ENCODE measurements around the gene CCSER1.
"Not testable (repeated sequence)": the region's sequence is repeated elsewhere in the genome, so short reads cannot be mapped to it uniquely, and the experiment has no call there.

Gene CCSER1

DNA sequence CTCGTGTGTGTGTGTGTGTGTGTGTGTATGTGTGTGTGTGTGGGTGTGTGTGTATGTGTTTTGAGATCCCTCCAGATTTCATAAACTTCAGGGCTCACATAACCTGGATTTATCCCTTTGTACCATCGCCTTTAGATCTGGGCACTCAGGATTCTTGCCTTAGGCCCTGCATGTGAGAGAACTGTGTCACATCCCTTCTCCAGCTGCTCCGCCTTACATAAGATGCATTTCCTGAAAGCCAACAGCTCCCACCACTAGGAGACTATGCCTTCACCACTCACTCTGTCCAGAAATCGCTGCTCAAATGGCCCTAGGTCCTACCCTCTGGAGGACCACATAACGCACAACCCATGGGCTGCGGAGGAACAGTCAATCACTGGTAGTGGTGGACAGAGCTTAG, 348.8 kb downstream of the CCSER1 start:
- H3K36me3 ChIP-seq (ENCODE audit: control insufficient read depth, insufficient read depth, low read length): no peaks in the 10 kb centered on the region
- H3K27ac ChIP-seq (ENCODE audit: low read depth, low read length, severe bottlenecking): no peak overlapping the region
- H3K9me3 ChIP-seq (ENCODE audit: control insufficient read depth, low read length): no peaks in the 10 kb centered on the region
- H3K4me1 ChIP-seq (ENCODE audit: control insufficient read depth, insufficient read depth, low read length, poor library complexity, severe bottlenecking): no peaks in the 10 kb centered on the region
- 90 to 97% methylated on average over 5 of the region's 6 CpGs for WGBS, 2 experiments (ENCODE audit: insufficient coverage in 2 of 2)
- no peak overlapping the region for H3K4me3 ChIP-seq (ENCODE audit: extremely low read depth, insufficient read depth, low read length, poor library complexity, severe bottlenecking)

DNA sequence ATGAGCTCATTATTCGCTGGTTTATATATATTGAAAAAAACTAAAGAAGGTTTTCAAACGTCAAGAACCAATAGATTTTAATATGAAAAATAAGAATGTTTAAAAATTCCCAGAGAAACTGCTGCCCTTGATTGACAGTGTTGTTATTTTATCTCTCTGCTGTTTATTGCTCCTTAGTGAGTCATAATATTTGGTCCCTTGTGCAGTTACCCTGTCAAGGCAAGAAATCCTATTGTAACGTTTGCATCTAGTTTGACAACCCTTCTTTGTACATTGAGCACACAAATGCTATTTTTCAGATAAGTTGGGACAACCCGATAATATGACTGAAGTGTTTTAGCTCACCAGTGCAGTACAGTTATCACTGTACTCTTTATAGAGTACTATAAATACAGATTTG, 349.4 kb downstream of the CCSER1 start:
- H3K27ac ChIP-seq (ENCODE audit: low read depth, low read length, severe bottlenecking): no peak overlapping the region
- H3K9me3 ChIP-seq (ENCODE audit: control insufficient read depth, low read length): no peaks in the 10 kb centered on the region
- H3K4me1 ChIP-seq (ENCODE audit: control insufficient read depth, insufficient read depth, low read length, poor library complexity, severe bottlenecking): no peaks in the 10 kb centered on the region
- H3K36me3 ChIP-seq (ENCODE audit: control insufficient read depth, insufficient read depth, low read length): no peaks in the 10 kb centered on the region
- 40% methylated on average over 1 of the region's 4 CpGs; no CpG with 5 or more reads in 1 of the 2 experiments for WGBS, 2 experiments (ENCODE audit: insufficient coverage in 2 of 2)
- no peak overlapping the region for H3K4me3 ChIP-seq (ENCODE audit: extremely low read depth, insufficient read depth, low read length, poor library complexity, severe bottlenecking)

DNA sequence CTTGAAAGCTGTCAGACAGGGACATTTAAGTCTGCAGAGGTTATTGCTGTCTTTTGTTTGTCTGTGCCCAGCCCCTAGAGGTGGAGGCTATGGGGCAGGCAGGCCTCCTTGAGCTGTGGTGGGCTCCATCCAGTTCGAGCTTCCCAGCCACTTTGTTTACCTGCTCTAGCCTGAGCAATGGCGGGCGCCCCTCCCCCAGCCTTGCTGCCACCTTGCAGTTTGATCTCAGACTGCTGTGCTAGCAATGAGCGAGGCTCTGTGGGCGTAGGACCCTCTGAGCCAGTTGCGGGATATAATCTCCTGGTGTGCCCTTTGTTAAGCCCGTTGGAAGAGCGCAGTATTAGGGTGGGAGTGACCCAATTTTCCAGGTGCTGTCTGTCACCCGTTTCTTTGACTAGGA, 357.7 kb downstream of the CCSER1 start:
- not testable (repeated sequence) for H3K36me3 ChIP-seq (ENCODE audit: control insufficient read depth, insufficient read depth, low read length); H3K4me3 ChIP-seq (ENCODE audit: extremely low read depth, insufficient read depth, low read length, poor library complexity, severe bottlenecking); H3K27ac ChIP-seq (ENCODE audit: low read depth, low read length, severe bottlenecking); H3K9me3 ChIP-seq (ENCODE audit: control insufficient read depth, low read length); H3K4me1 ChIP-seq (ENCODE audit: control insufficient read depth, insufficient read depth, low read length, poor library complexity, severe bottlenecking)
- whole genome bisulfite sequencing, 2 experiments (ENCODE audit: insufficient coverage in 2 of 2): 91 to 92% methylated on average over 6 to 8 of the region's 9 CpGs

DNA sequence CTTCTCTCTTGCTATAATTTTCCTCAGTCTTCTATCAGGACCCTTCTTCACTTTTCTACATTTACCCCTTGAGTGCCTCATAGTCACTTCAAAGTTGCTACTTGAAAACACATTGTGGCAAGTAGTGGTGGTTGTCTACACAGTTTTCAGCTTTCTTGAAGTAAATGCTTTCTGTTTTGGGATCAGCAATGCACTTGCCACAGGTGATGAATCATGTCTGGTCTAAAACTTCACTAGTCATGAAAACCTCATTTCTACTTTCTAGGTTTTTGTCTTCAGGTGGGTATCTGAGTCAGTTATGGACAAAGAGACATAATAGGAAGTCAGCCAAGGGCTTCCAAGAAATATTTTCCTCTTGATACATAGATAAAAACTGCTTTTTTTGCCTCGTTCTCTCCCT, 359.2 kb downstream of the CCSER1 start:
- WGBS, 2 experiments (ENCODE audit: insufficient coverage in 2 of 2): 60% methylated on average over 1 of the region's 1 CpG; no CpG with 5 or more reads in 1 of the 2 experiments
- Histone ChIP-seq H3K36me3 (ENCODE audit: control insufficient read depth, insufficient read depth, low read length) (no peaks in the 10 kb centered on the region), H3K4me1 (ENCODE audit: control insufficient read depth, insufficient read depth, low read length, poor library complexity, severe bottlenecking) (no peaks in the 10 kb centered on the region)

DNA sequence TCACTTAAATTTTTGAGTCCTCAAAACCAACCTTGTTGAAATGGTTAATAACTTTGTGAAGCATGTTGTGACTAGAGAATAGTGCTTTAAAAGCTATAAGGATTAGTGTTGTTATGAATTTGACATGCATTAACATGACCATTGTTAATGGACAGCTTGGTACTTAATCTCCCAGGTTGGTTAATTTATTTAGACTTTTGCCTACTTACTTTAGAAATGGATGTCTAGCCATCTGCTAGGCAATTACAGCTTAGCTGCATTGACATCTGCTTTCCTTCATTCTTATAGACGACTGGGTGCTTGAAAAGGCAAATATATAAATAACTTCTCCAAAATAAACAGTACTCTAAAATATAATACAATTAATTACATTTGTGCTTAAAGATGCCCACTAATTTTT, 368.0 kb downstream of the CCSER1 start:
- no peaks in the 10 kb centered on the region for H3K4me1 ChIP-seq (ENCODE audit: control insufficient read depth, insufficient read depth, low read length, poor library complexity, severe bottlenecking)
- WGBS, 2 experiments (ENCODE audit: insufficient coverage in 2 of 2): no CpG with 5 or more reads among the region's 1 CpG
- H3K9me3 ChIP-seq (ENCODE audit: control insufficient read depth, low read length): no peaks in the 10 kb centered on the region
- H3K4me3 ChIP-seq (ENCODE audit: extremely low read depth, insufficient read depth, low read length, poor library complexity, severe bottlenecking): no peak overlapping the region
- no peaks in the 10 kb centered on the region for H3K36me3 ChIP-seq (ENCODE audit: control insufficient read depth, insufficient read depth, low read length)
- no peak overlapping the region for H3K27ac ChIP-seq (ENCODE audit: low read depth, low read length, severe bottlenecking)

More for the DNA sequence above, 359.2 kb downstream of the CCSER1 start:
- H3K4me3 ChIP-seq (ENCODE audit: extremely low read depth, insufficient read depth, low read length, poor library complexity, severe bottlenecking): no peak overlapping the region
- no peaks in the 10 kb centered on the region for H3K9me3 ChIP-seq (ENCODE audit: control insufficient read depth, low read length)
- no peak overlapping the region for H3K27ac ChIP-seq (ENCODE audit: low read depth, low read length, severe bottlenecking)

DNA sequence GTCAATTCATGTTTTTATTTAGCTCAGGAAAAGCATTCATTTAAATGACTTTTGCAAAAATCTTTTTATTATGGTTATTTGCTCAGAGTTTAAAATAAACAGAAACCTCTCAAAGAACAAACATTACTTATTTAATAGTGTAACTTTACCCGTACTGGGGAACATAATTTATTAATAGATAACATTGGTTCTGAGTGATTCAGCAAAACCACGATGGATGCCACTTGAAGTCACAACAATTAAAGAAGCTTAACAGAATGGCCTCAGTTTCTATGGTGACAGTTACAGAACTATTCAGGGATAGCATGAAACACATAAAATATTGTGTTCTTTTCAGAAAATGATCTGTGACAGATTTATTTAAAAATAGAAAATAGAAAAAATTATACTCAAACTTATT, 368.7 kb downstream of the CCSER1 start:
- WGBS, 2 experiments (ENCODE audit: insufficient coverage in 2 of 2): no CpG with 5 or more reads among the region's 2 CpGs
- Histone ChIP-seq H3K4me1 (ENCODE audit: control insufficient read depth, insufficient read depth, low read length, poor library complexity, severe bottlenecking) (no peaks in the 10 kb centered on the region), H3K27ac (ENCODE audit: low read depth, low read length, severe bottlenecking) (no peak overlapping the region), H3K36me3 (ENCODE audit: control insufficient read depth, insufficient read depth, low read length) (no peaks in the 10 kb centered on the region), H3K4me3 (ENCODE audit: extremely low read depth, insufficient read depth, low read length, poor library complexity, severe bottlenecking) (no peak overlapping the region), H3K9me3 (ENCODE audit: control insufficient read depth, low read length) (no peaks in the 10 kb centered on the region)

DNA sequence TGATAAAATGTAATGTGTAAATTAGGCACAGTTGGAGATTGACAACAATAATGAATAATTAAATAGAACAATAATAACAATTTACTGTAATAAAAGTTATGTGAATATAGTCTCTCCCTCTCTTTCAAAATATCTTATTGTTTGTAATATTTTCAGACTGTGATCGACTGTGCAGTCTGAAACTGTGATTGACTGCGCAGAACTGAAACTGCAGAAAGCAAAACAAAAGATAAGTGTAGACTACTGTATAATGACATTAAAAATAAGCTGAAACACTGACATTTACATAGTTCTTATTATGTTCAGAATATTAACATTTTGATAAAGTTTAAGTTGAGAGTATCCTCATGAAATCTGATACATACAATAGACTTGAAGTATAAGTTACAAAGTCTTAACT, 371.0 kb downstream of the CCSER1 start:
- Histone ChIP-seq H3K36me3 (ENCODE audit: control insufficient read depth, insufficient read depth, low read length) (no peaks in the 10 kb centered on the region), H3K27ac (ENCODE audit: low read depth, low read length, severe bottlenecking) (no peak overlapping the region), H3K4me3 (ENCODE audit: extremely low read depth, insufficient read depth, low read length, poor library complexity, severe bottlenecking) (no peak overlapping the region), H3K9me3 (ENCODE audit: control insufficient read depth, low read length) (no peaks in the 10 kb centered on the region), H3K4me1 (ENCODE audit: control insufficient read depth, insufficient read depth, low read length, poor library complexity, severe bottlenecking) (no peaks in the 10 kb centered on the region)
- WGBS, 2 experiments (ENCODE audit: insufficient coverage in 2 of 2): no CpG with 5 or more reads among the region's 2 CpGs

DNA sequence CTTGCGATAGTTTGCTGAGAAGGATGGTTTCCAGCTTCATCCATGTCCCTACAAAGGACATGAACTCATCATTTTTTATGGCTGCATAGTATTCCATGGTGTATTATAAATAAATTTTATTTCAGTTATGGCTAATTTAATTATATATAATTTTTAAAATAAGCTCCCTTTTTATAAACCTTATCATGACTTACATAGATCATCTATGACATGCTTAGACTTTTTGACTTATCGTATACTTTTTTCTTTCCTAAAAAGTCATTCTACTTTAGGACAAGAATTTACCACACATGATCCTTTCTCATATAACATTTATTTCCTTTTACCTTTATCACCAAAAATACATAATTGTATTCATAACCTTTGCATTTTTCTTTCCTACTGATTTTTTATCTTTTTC, 376.5 kb downstream of the CCSER1 start:
- H3K4me3 ChIP-seq (ENCODE audit: extremely low read depth, insufficient read depth, low read length, poor library complexity, severe bottlenecking): no peak overlapping the region
- no peaks in the 10 kb centered on the region for H3K4me1 ChIP-seq (ENCODE audit: control insufficient read depth, insufficient read depth, low read length, poor library complexity, severe bottlenecking)
- H3K27ac ChIP-seq (ENCODE audit: low read depth, low read length, severe bottlenecking): no peak overlapping the region
- peaks cover 20% of the 10 kb centered on the region for H3K9me3 ChIP-seq (ENCODE audit: control insufficient read depth, low read length)
- WGBS, 2 experiments (ENCODE audit: insufficient coverage in 2 of 2): 79 to 100% methylated on average over 1 of the region's 2 CpGs
- no peaks in the 10 kb centered on the region for H3K36me3 ChIP-seq (ENCODE audit: control insufficient read depth, insufficient read depth, low read length)

DNA sequence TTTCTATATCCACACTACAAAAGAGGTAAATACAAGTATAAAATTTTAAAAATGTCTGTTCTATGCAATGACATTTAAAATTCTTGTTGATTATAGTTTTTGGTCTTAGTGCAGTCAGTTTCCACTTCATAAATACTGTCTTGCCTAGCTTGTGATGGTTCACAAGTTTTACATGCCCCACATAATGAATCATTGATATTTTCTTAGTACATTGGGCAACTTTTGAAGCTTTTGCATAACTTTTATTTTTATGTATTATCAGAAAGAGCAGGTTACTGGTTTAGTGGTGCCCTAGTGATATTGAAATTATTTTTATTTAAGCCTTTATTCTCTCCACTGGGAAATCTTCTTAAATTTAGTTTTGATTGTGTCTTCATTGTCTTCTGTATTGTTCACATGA, 388.0 kb downstream of the CCSER1 start:
- Histone ChIP-seq H3K4me3 (ENCODE audit: extremely low read depth, insufficient read depth, low read length, poor library complexity, severe bottlenecking) (no peak overlapping the region), H3K36me3 (ENCODE audit: control insufficient read depth, insufficient read depth, low read length) (no peaks in the 10 kb centered on the region), H3K9me3 (ENCODE audit: control insufficient read depth, low read length) (no peaks in the 10 kb centered on the region), H3K27ac (ENCODE audit: low read depth, low read length, severe bottlenecking) (no peak overlapping the region), H3K4me1 (ENCODE audit: control insufficient read depth, insufficient read depth, low read length, poor library complexity, severe bottlenecking) (no peaks in the 10 kb centered on the region)

DNA sequence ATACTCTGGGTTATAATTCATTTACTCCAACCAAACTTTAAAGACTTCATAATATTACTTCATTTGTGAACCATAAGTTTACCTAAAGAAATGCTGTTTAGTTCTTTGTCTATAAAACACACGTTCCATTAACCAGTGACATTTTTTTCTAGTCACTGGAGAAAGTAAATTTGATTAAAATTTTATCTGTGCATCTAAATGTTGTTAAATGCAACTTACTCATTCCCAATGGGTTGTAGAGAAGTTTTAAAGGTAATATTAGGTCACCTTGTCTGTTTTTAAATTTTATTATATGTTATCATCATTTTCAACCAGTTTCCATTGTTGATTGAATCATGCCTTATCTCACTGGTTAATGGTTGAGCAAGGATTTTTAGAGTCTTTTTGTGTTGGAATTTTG, 401.4 kb downstream of the CCSER1 start:
- WGBS, 2 experiments (ENCODE audit: insufficient coverage in 2 of 2): no CpG with 5 or more reads among the region's 1 CpG
- H3K9me3 ChIP-seq (ENCODE audit: control insufficient read depth, low read length): no peaks in the 10 kb centered on the region
- H3K27ac ChIP-seq (ENCODE audit: low read depth, low read length, severe bottlenecking): no peak overlapping the region
- no peak overlapping the region for H3K4me3 ChIP-seq (ENCODE audit: extremely low read depth, insufficient read depth, low read length, poor library complexity, severe bottlenecking)
- H3K36me3 ChIP-seq (ENCODE audit: control insufficient read depth, insufficient read depth, low read length): no peaks in the 10 kb centered on the region
- no peaks in the 10 kb centered on the region for H3K4me1 ChIP-seq (ENCODE audit: control insufficient read depth, insufficient read depth, low read length, poor library complexity, severe bottlenecking)

DNA sequence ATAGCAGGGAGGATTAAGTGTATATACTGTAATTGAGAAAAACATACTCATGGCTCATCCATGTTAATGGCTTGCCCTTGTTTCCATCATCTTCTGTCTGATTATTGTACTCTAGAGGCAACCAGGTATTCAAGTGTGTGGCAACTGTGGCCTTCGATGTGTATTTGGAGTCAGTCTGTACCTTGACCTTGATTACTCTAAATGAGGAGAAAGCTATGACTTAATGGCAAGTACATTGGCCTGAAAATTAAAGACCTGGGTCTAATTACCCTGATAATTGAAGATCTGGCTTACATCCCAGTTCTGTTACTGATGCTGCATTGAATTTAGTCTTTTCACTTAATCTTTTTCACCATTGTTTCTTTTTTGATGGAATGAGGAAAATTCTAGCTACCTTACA, 409.2 kb downstream of the CCSER1 start:
- 80 to 88% methylated on average over 1 of the region's 1 CpG for WGBS, 2 experiments (ENCODE audit: insufficient coverage in 2 of 2)
- Histone ChIP-seq H3K4me3 (ENCODE audit: extremely low read depth, insufficient read depth, low read length, poor library complexity, severe bottlenecking) (no peak overlapping the region), H3K36me3 (ENCODE audit: control insufficient read depth, insufficient read depth, low read length) (no peaks in the 10 kb centered on the region)

DNA sequence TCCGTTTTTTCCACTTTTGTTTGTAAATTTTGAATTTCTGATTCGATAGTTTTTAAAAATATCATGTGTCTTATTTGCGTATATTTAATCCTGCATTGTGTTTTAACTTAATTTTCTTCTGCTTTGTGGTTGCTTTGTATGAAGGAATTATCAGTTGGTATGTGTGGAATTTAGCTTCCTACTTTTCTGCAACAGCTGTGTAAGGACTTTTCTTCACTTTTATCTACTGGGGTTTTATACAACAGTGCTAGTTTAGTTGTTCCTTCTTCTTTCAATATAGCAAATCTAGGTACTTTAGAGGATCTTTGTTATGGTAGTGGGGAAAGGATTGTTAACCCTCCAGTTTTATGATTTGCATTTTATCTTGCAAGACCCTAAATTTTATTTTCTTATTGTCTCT, 410.3 kb downstream of the CCSER1 start:
- Histone ChIP-seq H3K4me3 (ENCODE audit: extremely low read depth, insufficient read depth, low read length, poor library complexity, severe bottlenecking) (no peak overlapping the region), H3K36me3 (ENCODE audit: control insufficient read depth, insufficient read depth, low read length) (no peaks in the 10 kb centered on the region), H3K9me3 (ENCODE audit: control insufficient read depth, low read length) (no peaks in the 10 kb centered on the region), H3K4me1 (ENCODE audit: control insufficient read depth, insufficient read depth, low read length, poor library complexity, severe bottlenecking) (peaks cover 4% of the 10 kb centered on the region), H3K27ac (ENCODE audit: low read depth, low read length, severe bottlenecking) (no peak overlapping the region)
- WGBS, 2 experiments (ENCODE audit: insufficient coverage in 2 of 2): no CpG with 5 or more reads among the region's 3 CpGs

More for the DNA sequence above, 409.2 kb downstream of the CCSER1 start:
- Histone ChIP-seq H3K4me1 (ENCODE audit: control insufficient read depth, insufficient read depth, low read length, poor library complexity, severe bottlenecking) (peaks cover 4% of the 10 kb centered on the region), H3K27ac (ENCODE audit: low read depth, low read length, severe bottlenecking) (no peak overlapping the region), H3K9me3 (ENCODE audit: control insufficient read depth, low read length) (no peaks in the 10 kb centered on the region)

Data from mesodermal cell (in vitro differentiated cells).